Lung (tissue), 12 donors: ENCODE measurements around the gene KRT1. TPM values are rescaled to one million over a fixed set of nuclear protein-coding genes. Genes with fewer than 3 reads are reported as not detected.

ENCODE experiments used
- ATAC-seq: fragments of 200-7000 bp; cut with Tn5 transposase; one replicate; pipeline ENCODE4 v1.9.1; 2020; ENCODE audit warnings: moderate number of reproducible peaks; ENCODE audit not compliant: insufficient read depth, low FRiP score
- DNase-seq, 3 donors: peaks; one replicate each; pipeline ENCODE4 v3.0.0-alpha.2; 2013 to 2017
- H3K27ac ChIP-seq, 2 donors: one replicate each; pipeline ENCODE4 v1.5.1; 2013; ENCODE audit warnings: mild to moderate bottlenecking in 2 of 2, moderate library complexity in 2 of 2, control low read depth in 1 of 2, inconsistent platforms in 1 of 2, low read depth in 1 of 2, low read length in 1 of 2
- H3K27me3 ChIP-seq, 3 donors: one replicate each; pipeline ENCODE4 v1.5.1; 2013; ENCODE audit warnings: low read length in 2 of 3; ENCODE audit not compliant: control insufficient read depth in 3 of 3, insufficient read depth in 3 of 3
- H3K36me3 ChIP-seq, 4 donors: one replicate each; pipeline ENCODE4 v1.5.1; 2013; ENCODE audit warnings: low read length in 4 of 4, mild to moderate bottlenecking in 1 of 4, moderate library complexity in 1 of 4; ENCODE audit not compliant: control insufficient read depth in 4 of 4, insufficient read depth in 4 of 4
- H3K4me1 ChIP-seq, 5 donors: one replicate each; pipeline ENCODE4 v1.5.1; 2013; ENCODE audit warnings: low read length in 5 of 5, mild to moderate bottlenecking in 2 of 5, moderate library complexity in 1 of 5; ENCODE audit not compliant: control insufficient read depth in 5 of 5, insufficient read depth in 5 of 5
- H3K4me3 ChIP-seq: one replicate; pipeline ENCODE4 v1.5.1; 2013; ENCODE audit warnings: mild to moderate bottlenecking, control low read depth, moderate library complexity
- H3K9ac ChIP-seq, 2 donors: one replicate each; pipeline ENCODE4 v1.5.1; 2013; ENCODE audit warnings: low read length in 2 of 2, control low read depth in 1 of 2; ENCODE audit not compliant: insufficient read depth in 1 of 2
- H3K9me3 ChIP-seq, 4 donors: one replicate each; pipeline ENCODE4 v1.5.1; 2013; ENCODE audit warnings: low read length in 3 of 4, mild to moderate bottlenecking in 1 of 4, moderate library complexity in 1 of 4; ENCODE audit not compliant: control insufficient read depth in 4 of 4, insufficient read depth in 3 of 4
- CTCF ChIP-seq: IDR thresholded peaks from 2 replicates; pipeline ENCODE4 v1.5.1; 2012; ENCODE audit warnings: mild to moderate bottlenecking; ENCODE audit errors: control extremely low read depth, extremely low read depth
- WGBS, 2 donors: extraction: QIAGEN DNeasy Blood & Tissue Kit; methylation state at CpG; one replicate each; pipeline ENCODE4 v1.1.7; 2013; 5-methylcytosine and 5-hydroxymethylcytosine counted together
- polyA plus RNA-seq, 2 donors: library from polyadenylated mRNA; stranded (reverse); fragments of 200-250 nt; gene quantifications; one replicate each; pipeline ENCODE4 v1.2.1, GENCODE V29; 2013
- total RNA-seq, 2 donors: library from RNA; depleted of rRNA in 1 of 2; stranded (reverse); fragments of >200 nt in 1 of 2; gene quantifications; one replicate each; pipeline ENCODE4 v1.2.1, GENCODE V29; 2014 to 2021
- donor health status: control.
- donor health status: control.
- donor health status: Bipolar disorder and iron deficiency.
- donor health status: healthy.
- donor health status: DM: yes; HTN: yes; CAD: no.

KRT1 gene
- total and polyA plus RNA-seq, 4 donors: 0.09 to 0.82 TPM; not detected in 2

DNA sequence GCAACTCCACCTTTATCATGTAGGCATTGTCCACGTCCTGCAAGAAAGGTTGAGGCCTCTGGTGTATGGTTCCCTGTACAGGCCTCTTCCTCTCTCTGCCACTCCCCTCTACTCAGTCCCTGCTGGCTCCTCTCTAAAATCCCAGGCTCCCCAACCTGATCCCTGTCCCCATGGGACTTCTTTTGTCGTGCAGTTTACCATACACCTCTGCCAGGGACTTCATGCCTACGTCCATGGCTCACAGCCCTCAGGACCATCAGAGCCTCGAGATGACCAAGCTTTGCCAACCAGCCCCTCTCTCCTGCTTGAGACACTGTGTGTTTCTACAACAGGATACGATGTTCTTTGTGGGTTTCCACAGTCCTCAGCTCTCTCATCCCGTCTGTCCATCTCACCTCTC, 31.1 kb downstream of the KRT1 start:
- H3K9me3 ChIP-seq: no peaks in the 10 kb centered on the region
- no peak for ATAC-seq
- no peak overlapping the region for H3K9ac ChIP-seq
- 76 to 81% methylated on average over 6 of the region's 6 CpGs for WGBS, 2 donors
- no peak for DNase-seq
- no peak for TF ChIP-seq CTCF
- H3K27me3 ChIP-seq: peaks cover 0 to 4% (median 0%) of the 10 kb centered on the region in 3 donors
- no peak overlapping the region for H3K4me3 ChIP-seq
- no peaks in the 10 kb centered on the region for H3K4me1 ChIP-seq
- H3K36me3 ChIP-seq: no peaks in the 10 kb centered on the region
- H3K27ac ChIP-seq: no peak overlapping the region

DNA sequence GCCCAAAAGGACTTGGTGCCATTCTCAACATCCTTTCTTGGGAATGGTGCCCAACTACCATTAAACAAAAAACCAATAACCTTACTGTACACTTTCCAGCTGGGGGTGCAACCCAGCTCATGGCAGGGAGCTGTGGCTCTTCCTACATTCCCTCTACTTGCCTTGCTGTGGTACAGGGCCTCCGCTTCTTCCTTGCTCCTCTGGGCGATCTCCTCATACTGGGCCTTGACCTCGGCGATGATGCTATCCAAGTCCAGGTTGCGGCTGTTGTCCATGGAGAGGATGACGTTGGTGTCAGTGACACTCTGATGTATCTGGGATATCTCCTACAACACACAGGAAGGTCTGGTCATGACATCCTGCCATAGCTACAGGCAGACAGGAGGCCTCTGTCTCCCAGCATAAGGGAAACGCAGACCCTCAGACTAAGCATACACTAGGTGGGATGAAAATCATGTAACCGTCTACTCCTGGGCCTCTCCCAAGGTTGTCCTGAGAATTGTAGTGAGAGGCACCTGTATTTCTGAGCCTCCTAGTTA, 32.1 kb downstream of the KRT1 start:
- ATAC-seq (no peak), DNase-seq (no peak)
- no peaks in the 10 kb centered on the region for H3K36me3 ChIP-seq
- no peaks in the 10 kb centered on the region for H3K4me1 ChIP-seq
- H3K4me3 ChIP-seq: no peak overlapping the region
- H3K9me3 ChIP-seq: no peaks in the 10 kb centered on the region
- no peak for TF ChIP-seq CTCF
- WGBS, 2 donors: 93 to 95% methylated on average over 8 of the region's 8 CpGs
- peaks cover 0 to 4% (median 0%) of the 10 kb centered on the region in 3 donors for H3K27me3 ChIP-seq
- no peak overlapping the region for H3K27ac ChIP-seq
- H3K9ac ChIP-seq: no peak overlapping the region

- peaks cover 0 to 4% (median 0%) of the 10 kb centered on the region in 3 donors for H3K27me3 ChIP-seq
- H3K9me3 ChIP-seq: no peaks in the 10 kb centered on the region
- H3K36me3 ChIP-seq: no peaks in the 10 kb centered on the region
- H3K27ac ChIP-seq: no peak overlapping the region
- ATAC-seq: no peak
- TF ChIP-seq CTCF: no peak
- no peak overlapping the region for H3K9ac ChIP-seq
- WGBS, 2 donors: 87 to 95% methylated on average over 9 of the region's 9 CpGs
- H3K4me3 ChIP-seq: no peak overlapping the region
- DNase-seq: no peak
- H3K4me1 ChIP-seq: no peaks in the 10 kb centered on the region
Observed at GRCh38 chr12:52647601-52648000, 32.6 kb downstream of the KRT1 start.

GRCh38 chr12:52646613-52647012, 33.6 kb downstream of the KRT1 start:
- DNase-seq (no peak), ATAC-seq (no peak)
- Histone ChIP-seq H3K27ac (no peak overlapping the region), H3K27me3 (peaks cover 0 to 4% (median 0%) of the 10 kb centered on the region in 3 donors), H3K9ac (no peak overlapping the region), H3K36me3 (no peaks in the 10 kb centered on the region), H3K4me3 (no peak overlapping the region), H3K9me3 (no peaks in the 10 kb centered on the region), H3K4me1 (no peaks in the 10 kb centered on the region)
- WGBS, 2 donors: 87 to 93% methylated on average over 12 of the region's 12 CpGs
- no peak for TF ChIP-seq CTCF
